Astrocyte of the cerebellum (primary cell): Measurements from ENCODE around the gene TRDN.

Experiments used
- DNase-seq: peaks from one replicate; pipeline ENCODE4 v3.0.0-alpha.2; 2011; ENCODE audit warnings: low read depth
- H3K4me3 ChIP-seq: 2 replicates; pipeline ENCODE4 v1.5.1; 2011; ENCODE audit warnings: mild to moderate bottlenecking, low read depth, low read length, moderate library complexity
- CTCF ChIP-seq: IDR thresholded peaks from 2 replicates; pipeline ENCODE4 v1.5.1; 2012; ENCODE audit warnings: low read length, low read depth, moderate library complexity, mild to moderate bottlenecking; ENCODE audit errors: missing control alignments
- in situ Hi-C: cut with HindIII; loops from 2 replicates; pipeline ENCODE4 v1.10.0; 2017; ENCODE audit warnings: low sequenced_read_pairs

The TRDN gene

DNA sequence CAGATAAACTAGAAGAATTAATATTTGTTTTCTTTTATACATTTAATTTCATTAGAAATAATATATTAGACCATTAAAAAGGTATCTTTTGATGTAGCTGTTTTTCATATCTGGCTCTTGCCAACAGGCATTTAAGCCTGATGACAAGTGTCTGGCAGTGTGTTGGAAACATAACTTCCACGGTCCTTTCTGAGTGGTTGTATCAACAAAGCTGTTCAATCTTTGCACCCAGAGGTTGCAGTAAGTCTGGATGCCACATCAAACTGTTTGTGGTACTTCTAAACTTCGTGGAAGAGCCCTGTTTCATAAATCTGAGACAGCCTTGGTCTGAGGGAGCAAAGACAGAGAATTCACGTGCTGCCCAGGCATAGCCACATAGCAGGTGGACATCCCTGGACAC lies 197.4 kb downstream of the TRDN start:
- DNase-seq: no peak
- in situ Hi-C loops: loop anchor here (25.0 kb wide), 1 partner anchor 273 kb away; no protein-coding TSS in a partner anchor
- TF ChIP-seq CTCF: no peak
- H3K4me3 ChIP-seq: no peak overlapping the region

- DNase-seq: peak; percentile 16
- TF ChIP-seq CTCF: no peak
- no peak overlapping the region for H3K4me3 ChIP-seq
- in situ Hi-C loops: loop anchor here (25.0 kb wide), 1 partner anchor 278 kb away; no protein-coding TSS in a partner anchor
Observed at GRCh38 chr6:123434186-123434585, 202.6 kb downstream of the TRDN start.

GRCh38 chr6:123430970-123431369 lies 205.8 kb downstream of the TRDN start:
- no peak for DNase-seq
- in situ Hi-C loops: loop anchor here (25.0 kb wide), 1 partner anchor 281 kb away; no protein-coding TSS in a partner anchor
- no peak overlapping the region for H3K4me3 ChIP-seq
- TF ChIP-seq CTCF: no peak

DNA sequence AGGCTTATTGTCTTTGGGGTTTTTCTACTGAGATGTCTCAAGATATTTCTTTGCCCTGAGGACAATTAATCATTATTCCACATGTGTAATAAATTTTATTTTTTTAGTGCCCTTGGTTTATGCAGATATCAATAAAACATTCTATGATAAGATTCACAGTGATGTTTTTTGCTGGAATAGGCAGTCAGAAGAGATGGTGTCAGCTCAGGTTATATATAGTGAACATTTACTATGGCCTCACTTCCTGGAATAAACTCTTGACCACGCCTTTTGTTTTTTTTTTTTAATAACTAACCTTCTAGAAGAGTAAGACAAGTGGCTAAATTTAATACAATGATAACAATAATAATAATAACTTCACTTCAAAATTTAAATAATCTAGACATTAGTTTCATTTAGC lies 209.7 kb downstream of the TRDN start:
- DNase-seq: no peak
- in situ Hi-C loops: loop anchor here (25.0 kb wide), 1 partner anchor 285 kb away; no protein-coding TSS in a partner anchor
- no peak for TF ChIP-seq CTCF
- H3K4me3 ChIP-seq: no peak overlapping the region

DNA sequence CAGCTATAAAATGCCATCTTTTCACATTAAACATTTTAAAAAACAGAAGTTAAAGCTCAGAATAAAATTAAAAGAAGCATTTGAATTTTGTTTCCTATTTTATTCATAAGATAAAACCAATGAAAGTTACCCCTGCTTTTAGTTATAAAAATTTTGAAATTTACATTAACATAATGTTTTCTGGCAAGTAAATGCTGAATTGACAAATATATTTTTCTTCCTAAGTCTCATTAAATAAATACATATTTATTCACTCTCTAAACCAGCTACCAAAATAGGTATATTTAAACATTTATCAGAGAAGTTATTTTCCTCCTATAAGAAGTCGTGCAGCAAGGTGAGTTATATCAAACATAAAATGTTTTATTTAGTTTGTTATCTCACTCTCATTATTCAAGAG lies 213.6 kb downstream of the TRDN start:
- no peak for DNase-seq
- in situ Hi-C loops: no loop called here
- H3K4me3 ChIP-seq: no peak overlapping the region
- TF ChIP-seq CTCF: no peak

DNA sequence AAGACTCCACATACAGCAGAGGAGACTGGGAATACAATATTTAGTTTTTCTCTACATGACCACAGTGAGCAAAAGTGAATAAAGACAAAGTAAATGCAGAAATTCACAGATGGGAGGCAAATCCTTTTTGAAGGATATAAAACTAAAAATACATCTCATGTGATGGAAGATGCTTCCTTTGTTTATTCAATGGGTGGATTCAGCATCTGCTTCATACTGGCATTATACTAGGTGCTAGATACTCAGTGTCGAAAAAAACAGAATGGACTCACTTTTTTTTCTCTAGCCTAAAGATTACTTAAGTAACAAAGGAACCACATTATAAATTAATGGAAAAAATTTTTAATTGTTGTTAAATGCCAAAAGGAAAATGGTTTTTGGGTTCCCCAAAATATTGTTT lies 216.2 kb downstream of the TRDN start:
- DNase-seq: no peak
- in situ Hi-C loops: no loop called here

More for the DNA sequence above, 216.2 kb downstream of the TRDN start:
- TF ChIP-seq CTCF: no peak
- H3K4me3 ChIP-seq: no peak overlapping the region
